Liver (tissue), 9 donors: ENCODE measurements around the gene RPS6KA3. TPM values are rescaled to one million over a fixed set of nuclear protein-coding genes. Genes with fewer than 3 reads are reported as not detected.

Source experiments
- DNase-seq: peaks from one replicate; pipeline ENCODE4 v3.0.0-alpha.2; 2017; ENCODE audit warnings: low spot score
- H3K27ac ChIP-seq, 2 donors: one replicate each; pipeline ENCODE4 v1.7.0; 2013; ENCODE audit warnings: inconsistent platforms in 2 of 2, low read length in 2 of 2, control low read depth in 1 of 2, low read depth in 1 of 2, mild to moderate bottlenecking in 1 of 2
- H3K27me3 ChIP-seq, 4 donors: one replicate each; pipeline versions ENCODE4 v1.6.1 to v1.7.0; 2013; ENCODE audit warnings: low read length in 3 of 4, inconsistent platforms in 1 of 4, mild to moderate bottlenecking in 1 of 4, moderate library complexity in 1 of 4; ENCODE audit not compliant: control insufficient read depth in 4 of 4, insufficient read depth in 4 of 4
- H3K36me3 ChIP-seq, 4 donors: one replicate each; pipeline versions ENCODE4 v1.6.1 to v1.7.0; 2013; ENCODE audit warnings: low read length in 3 of 4, mild to moderate bottlenecking in 3 of 4, low read depth in 1 of 4, moderate library complexity in 1 of 4; ENCODE audit not compliant: control insufficient read depth in 4 of 4, insufficient read depth in 3 of 4
- H3K4me1 ChIP-seq, 4 donors: one replicate each; pipeline versions ENCODE4 v1.6.1 to v1.7.0; 2013; ENCODE audit warnings: low read length in 3 of 4, mild to moderate bottlenecking in 3 of 4, moderate library complexity in 1 of 4; ENCODE audit not compliant: control insufficient read depth in 4 of 4, insufficient read depth in 4 of 4
- H3K4me3 ChIP-seq, 3 donors: one replicate each; pipeline versions ENCODE4 v1.6.1 to v1.7.0; 2013; ENCODE audit warnings: low read length in 3 of 3, control low read depth in 1 of 3, low read depth in 1 of 3, mild to moderate bottlenecking in 1 of 3
- H3K9ac ChIP-seq, 2 donors: one replicate each; pipeline ENCODE4 v1.7.0; 2013; ENCODE audit warnings: low read length in 2 of 2, mild to moderate bottlenecking in 2 of 2, moderate library complexity in 2 of 2, control low read depth in 1 of 2, low read depth in 1 of 2
- H3K9me3 ChIP-seq, 4 donors: one replicate each; pipeline versions ENCODE4 v1.6.1 to v1.7.0; 2013; ENCODE audit warnings: low read length in 3 of 4; ENCODE audit not compliant: control insufficient read depth in 4 of 4
- FOXA1 ChIP-seq: IDR thresholded peaks from 2 replicates; pipeline ENCODE4 v1.6.1; 2016; ENCODE audit warnings: antibody characterized with exemption
- GABPA ChIP-seq, 2 donors: IDR thresholded peaks in 1 of 2; conservative IDR thresholded peaks in 1 of 2; 2 replicates each; pipeline ENCODE4 v1.6.1; 2016; ENCODE audit warnings: antibody characterized with exemption in 2 of 2, mild to moderate bottlenecking in 1 of 2, moderate library complexity in 1 of 2
- HNF4A ChIP-seq, 2 donors: conservative IDR thresholded peaks; 2 replicates each; pipeline ENCODE4 v1.6.1; 2016; ENCODE audit warnings: antibody characterized with exemption in 2 of 2, mild to moderate bottlenecking in 2 of 2
- JUND ChIP-seq, 2 donors: IDR thresholded peaks; 2 replicates each; pipeline ENCODE4 v1.6.1; 2016; ENCODE audit warnings: antibody characterized with exemption in 2 of 2
- NR2F2 ChIP-seq: IDR thresholded peaks from 2 replicates; pipeline ENCODE4 v1.6.1; 2016; ENCODE audit warnings: antibody characterized with exemption
- WGBS: extraction: QIAGEN DNeasy Blood & Tissue Kit; methylation state at CpG from one replicate; pipeline ENCODE4 v1.1.7; 2013; 5-methylcytosine and 5-hydroxymethylcytosine counted together
- polyA plus RNA-seq, 2 donors: library from polyadenylated mRNA; stranded (reverse) in 1 of 2; unstranded in 1 of 2; fragments of 200-250 nt in 1 of 2; fragments of >200 nt in 1 of 2; fragmentation: Nextera tagmentation in 1 of 2; extraction: Ambion mirVana in 1 of 2; gene quantifications; one replicate each; pipeline versions ENCODE4 v1.2.1 to v1.2.3, GENCODE V29; 2013 to 2015
- total RNA-seq, 2 donors: library from RNA; depleted of rRNA; stranded (reverse); fragments of >200 nt; gene quantifications; one replicate each; pipeline ENCODE4 v1.2.3, GENCODE V29; 2014
- TF ChIP-seq, protein P1 (sequence below): fragments of 150-350 bp; IDR thresholded peaks from 2 replicates; pipeline ENCODE4 v1.5.1; 2017; ENCODE audit warnings: improper control_type of control experiment, low read depth, low read length; ENCODE audit not compliant: missing input control
- TF ChIP-seq, protein P2 (sequence below): IDR thresholded peaks from 2 replicates; pipeline ENCODE4 v1.6.1; 2016; ENCODE audit warnings: antibody characterized with exemption
- TF ChIP-seq, protein P3 (sequence below): IDR thresholded peaks from 2 replicates; pipeline ENCODE4 v1.6.1; 2016; ENCODE audit warnings: antibody characterized with exemption, mild to moderate bottlenecking
- TF ChIP-seq, protein P4 (sequence below): IDR thresholded peaks from 2 replicates; pipeline ENCODE4 v1.6.1; 2016; ENCODE audit warnings: antibody characterized with exemption
- donor health status: healthy.
- donor health status: healthy.
- donor health status: healthy.
- donor health status: healthy.
- donor health status: healthy.

RPS6KA3 gene
- total and polyA plus RNA-seq, 4 donors, result 11.1 to 69.7 (median 38.8) TPM

DNA sequence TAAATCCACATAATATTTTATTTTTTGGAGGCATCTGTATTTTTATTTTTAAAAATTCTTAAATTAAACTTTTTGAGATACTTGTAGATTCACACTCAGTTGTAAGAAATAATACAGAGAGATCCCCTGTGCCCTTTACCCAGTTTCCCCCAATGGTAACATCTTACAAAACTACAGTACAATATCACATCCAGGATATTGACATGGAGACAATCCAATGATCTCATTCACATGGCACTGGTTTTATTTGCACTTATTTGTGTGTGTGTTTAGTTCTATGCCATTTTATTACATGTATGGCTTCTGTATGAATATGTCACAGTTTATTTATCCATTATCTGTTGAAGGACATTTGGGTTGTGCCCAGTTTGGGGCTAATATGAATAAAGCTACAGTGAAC, 89.6 kb downstream of the RPS6KA3 start:
- H3K27ac ChIP-seq, result no peak overlapping the region
- H3K9ac ChIP-seq, result no peak overlapping the region
- H3K4me1 ChIP-seq, result no peaks in the 10 kb centered on the region
- H3K4me3 ChIP-seq, result no peak overlapping the region
- TF ChIP-seq JUND (IDR thresholded peaks at IDR 0.05) (no peak), FOXA1 (no peak), HNF4A (conservative IDR thresholded peaks at IDR 0.05) (no peak)
- TF ChIP-seq, protein P1, sequence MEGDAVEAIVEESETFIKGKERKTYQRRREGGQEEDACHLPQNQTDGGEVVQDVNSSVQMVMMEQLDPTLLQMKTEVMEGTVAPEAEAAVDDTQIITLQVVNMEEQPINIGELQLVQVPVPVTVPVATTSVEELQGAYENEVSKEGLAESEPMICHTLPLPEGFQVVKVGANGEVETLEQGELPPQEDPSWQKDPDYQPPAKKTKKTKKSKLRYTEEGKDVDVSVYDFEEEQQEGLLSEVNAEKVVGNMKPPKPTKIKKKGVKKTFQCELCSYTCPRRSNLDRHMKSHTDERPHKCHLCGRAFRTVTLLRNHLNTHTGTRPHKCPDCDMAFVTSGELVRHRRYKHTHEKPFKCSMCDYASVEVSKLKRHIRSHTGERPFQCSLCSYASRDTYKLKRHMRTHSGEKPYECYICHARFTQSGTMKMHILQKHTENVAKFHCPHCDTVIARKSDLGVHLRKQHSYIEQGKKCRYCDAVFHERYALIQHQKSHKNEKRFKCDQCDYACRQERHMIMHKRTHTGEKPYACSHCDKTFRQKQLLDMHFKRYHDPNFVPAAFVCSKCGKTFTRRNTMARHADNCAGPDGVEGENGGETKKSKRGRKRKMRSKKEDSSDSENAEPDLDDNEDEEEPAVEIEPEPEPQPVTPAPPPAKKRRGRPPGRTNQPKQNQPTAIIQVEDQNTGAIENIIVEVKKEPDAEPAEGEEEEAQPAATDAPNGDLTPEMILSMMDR, result no peak
- TF ChIP-seq, protein P2, sequence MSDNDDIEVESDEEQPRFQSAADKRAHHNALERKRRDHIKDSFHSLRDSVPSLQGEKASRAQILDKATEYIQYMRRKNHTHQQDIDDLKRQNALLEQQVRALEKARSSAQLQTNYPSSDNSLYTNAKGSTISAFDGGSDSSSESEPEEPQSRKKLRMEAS, result no peak
- TF ChIP-seq, protein P3, sequence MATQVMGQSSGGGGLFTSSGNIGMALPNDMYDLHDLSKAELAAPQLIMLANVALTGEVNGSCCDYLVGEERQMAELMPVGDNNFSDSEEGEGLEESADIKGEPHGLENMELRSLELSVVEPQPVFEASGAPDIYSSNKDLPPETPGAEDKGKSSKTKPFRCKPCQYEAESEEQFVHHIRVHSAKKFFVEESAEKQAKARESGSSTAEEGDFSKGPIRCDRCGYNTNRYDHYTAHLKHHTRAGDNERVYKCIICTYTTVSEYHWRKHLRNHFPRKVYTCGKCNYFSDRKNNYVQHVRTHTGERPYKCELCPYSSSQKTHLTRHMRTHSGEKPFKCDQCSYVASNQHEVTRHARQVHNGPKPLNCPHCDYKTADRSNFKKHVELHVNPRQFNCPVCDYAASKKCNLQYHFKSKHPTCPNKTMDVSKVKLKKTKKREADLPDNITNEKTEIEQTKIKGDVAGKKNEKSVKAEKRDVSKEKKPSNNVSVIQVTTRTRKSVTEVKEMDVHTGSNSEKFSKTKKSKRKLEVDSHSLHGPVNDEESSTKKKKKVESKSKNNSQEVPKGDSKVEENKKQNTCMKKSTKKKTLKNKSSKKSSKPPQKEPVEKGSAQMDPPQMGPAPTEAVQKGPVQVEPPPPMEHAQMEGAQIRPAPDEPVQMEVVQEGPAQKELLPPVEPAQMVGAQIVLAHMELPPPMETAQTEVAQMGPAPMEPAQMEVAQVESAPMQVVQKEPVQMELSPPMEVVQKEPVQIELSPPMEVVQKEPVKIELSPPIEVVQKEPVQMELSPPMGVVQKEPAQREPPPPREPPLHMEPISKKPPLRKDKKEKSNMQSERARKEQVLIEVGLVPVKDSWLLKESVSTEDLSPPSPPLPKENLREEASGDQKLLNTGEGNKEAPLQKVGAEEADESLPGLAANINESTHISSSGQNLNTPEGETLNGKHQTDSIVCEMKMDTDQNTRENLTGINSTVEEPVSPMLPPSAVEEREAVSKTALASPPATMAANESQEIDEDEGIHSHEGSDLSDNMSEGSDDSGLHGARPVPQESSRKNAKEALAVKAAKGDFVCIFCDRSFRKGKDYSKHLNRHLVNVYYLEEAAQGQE, result no peak
- no peaks in the 10 kb centered on the region for H3K9me3 ChIP-seq
- no peak for DNase-seq
- H3K27me3 ChIP-seq, result no peaks in the 10 kb centered on the region
- peaks cover 8 to 32% (median 21%) of the 10 kb centered on the region in 4 donors for H3K36me3 ChIP-seq

DNA sequence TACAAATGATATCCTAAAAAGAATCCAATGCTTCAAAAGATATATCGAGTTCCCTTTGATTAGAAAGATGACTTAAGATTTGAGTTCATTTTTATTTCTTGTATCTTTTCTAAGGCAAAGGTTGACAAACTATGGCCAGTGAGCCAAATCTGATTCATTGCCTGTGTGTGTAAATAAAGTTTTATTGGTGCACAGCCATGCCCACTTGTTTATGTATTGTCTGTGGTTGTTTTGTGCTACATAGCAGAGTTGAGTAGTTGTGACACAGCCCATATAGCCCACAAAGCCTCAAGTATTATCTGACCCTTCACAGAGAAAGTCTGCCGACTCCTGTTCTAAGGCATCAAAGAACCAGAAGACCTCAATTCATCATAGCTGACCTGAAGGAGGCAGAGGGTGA, 92.9 kb downstream of the RPS6KA3 start:
- H3K9me3 ChIP-seq, result no peaks in the 10 kb centered on the region
- H3K4me1 ChIP-seq, result no peaks in the 10 kb centered on the region
- H3K27me3 ChIP-seq, result no peaks in the 10 kb centered on the region
- no peak overlapping the region for H3K27ac ChIP-seq
- H3K36me3 ChIP-seq, result peaks cover 8 to 30% (median 24%) of the 10 kb centered on the region in 4 donors
- no peak for TF ChIP-seq JUND (IDR thresholded peaks at IDR 0.05)
- no peak for TF ChIP-seq GABPA (IDR thresholded peaks at IDR 0.05 in 1 of 2, conservative IDR thresholded peaks at IDR 0.05 in 1 of 2)
- TF ChIP-seq NR2F2, result no peak
- TF ChIP-seq, protein P3, result no peak
- TF ChIP-seq HNF4A (conservative IDR thresholded peaks at IDR 0.05), result no peak
- TF ChIP-seq, protein P4, sequence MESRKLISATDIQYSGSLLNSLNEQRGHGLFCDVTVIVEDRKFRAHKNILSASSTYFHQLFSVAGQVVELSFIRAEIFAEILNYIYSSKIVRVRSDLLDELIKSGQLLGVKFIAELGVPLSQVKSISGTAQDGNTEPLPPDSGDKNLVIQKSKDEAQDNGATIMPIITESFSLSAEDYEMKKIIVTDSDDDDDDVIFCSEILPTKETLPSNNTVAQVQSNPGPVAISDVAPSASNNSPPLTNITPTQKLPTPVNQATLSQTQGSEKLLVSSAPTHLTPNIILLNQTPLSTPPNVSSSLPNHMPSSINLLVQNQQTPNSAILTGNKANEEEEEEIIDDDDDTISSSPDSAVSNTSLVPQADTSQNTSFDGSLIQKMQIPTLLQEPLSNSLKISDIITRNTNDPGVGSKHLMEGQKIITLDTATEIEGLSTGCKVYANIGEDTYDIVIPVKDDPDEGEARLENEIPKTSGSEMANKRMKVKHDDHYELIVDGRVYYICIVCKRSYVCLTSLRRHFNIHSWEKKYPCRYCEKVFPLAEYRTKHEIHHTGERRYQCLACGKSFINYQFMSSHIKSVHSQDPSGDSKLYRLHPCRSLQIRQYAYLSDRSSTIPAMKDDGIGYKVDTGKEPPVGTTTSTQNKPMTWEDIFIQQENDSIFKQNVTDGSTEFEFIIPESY, result no peak
- DNase-seq, result no peak
- WGBS, result 99% methylated on average over 2 of the region's 2 CpGs
- H3K4me3 ChIP-seq, result no peak overlapping the region
- no peak overlapping the region for H3K9ac ChIP-seq
